Measurements from ENCODE around the gene MAGEB10. TPM values are rescaled to one million over a fixed set of nuclear protein-coding genes. Genes with fewer than 3 reads are reported as not detected.

Gene MAGEB10
- total RNA-seq, 1 experiment from 2014 or later: not detected

DNA sequence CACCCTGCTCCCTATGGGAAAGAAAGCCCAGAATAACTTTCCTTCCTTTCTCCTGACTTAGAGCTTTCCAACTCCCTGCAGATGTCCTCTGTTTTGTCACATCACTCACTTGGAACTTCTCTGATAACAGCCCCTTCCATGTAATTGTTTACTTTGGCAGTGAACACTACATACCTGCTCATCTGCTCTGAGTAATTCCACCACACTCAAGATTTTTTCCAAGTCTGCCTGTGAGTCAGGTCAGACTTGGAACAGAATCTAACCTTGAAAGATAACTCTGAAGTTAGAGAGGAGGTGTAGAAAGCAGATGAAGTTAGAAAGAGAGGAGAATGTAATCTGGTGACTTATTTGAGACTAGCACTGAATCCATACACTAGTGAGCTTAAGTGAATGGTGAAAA, 7.4 kb downstream of the MAGEB10 start (continued):
- TF ChIP-seq EZH2phosphoT487 (IDR thresholded peaks at IDR 0.05; ENCODE audit: borderline replicate concordance) (no peak), RAD21 (IDR thresholded peaks at IDR 0.05; ENCODE audit: low read depth) (no peak), JUND (IDR thresholded peaks at IDR 0.05) (no peak), POLR2AphosphoS5 (IDR thresholded peaks at IDR 0.05; ENCODE audit: low read depth, low read length) (no peak), ELF1 (IDR thresholded peaks at IDR 0.05; ENCODE audit: borderline replicate concordance, low read depth) (no peak), FOSL1 (IDR thresholded peaks at IDR 0.05; ENCODE audit: low read depth) (no peak; the same call in 1 of the 2 replicates), EZH2 (IDR thresholded peaks at IDR 0.05) (no peak)

DNA sequence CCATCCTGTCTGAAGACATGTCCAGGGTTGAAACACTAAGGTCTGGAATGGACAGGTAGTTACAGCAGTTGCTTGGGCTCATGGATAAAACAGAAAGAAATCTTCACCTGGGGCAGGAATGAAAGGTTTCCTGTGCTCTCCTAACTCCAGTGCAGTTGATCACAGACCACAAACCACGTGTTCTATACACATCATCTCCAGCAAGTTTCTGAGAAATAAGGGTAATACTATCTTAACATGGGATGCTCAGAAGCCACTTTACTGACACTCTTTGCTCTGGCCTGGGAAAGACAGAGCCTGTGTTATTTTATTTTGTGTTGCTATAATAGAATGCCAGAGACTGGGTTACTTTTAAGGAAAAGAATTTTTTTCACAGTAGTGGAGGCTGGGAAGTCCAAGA, 16.0 kb downstream of the MAGEB10 start:
- ATAC-seq: no peak
- BruUV-seq (replicated peaks): no TSS peak
- intact Hi-C loops (cut with micrococcal nuclease): no loop called here

More for the DNA sequence above, 16.0 kb downstream of the MAGEB10 start:
- CTCF ChIA-PET: no interaction called here
- H3K4me1 ChIP-seq (ENCODE audit: control insufficient read depth in 1 of 2, insufficient read depth in 2 of 2, low read length in 2 of 2): no peaks in the 10 kb centered on the region
- no peak for TF ChIP-seq ZNF274 (IDR thresholded peaks at IDR 0.05; ENCODE audit: low read depth, low read length)
- TF ChIP-seq EZH2 (IDR thresholded peaks at IDR 0.05): no peak
- no peak for TF ChIP-seq SIN3A (IDR thresholded peaks at IDR 0.05; ENCODE audit: low read depth)
- no peak for TF ChIP-seq CBX3 (IDR thresholded peaks at IDR 0.05; ENCODE audit: low read depth)
- TF ChIP-seq, protein P1, sequence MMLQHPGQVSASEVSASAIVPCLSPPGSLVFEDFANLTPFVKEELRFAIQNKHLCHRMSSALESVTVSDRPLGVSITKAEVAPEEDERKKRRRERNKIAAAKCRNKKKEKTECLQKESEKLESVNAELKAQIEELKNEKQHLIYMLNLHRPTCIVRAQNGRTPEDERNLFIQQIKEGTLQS (IDR thresholded peaks at IDR 0.05): no peak
- TF ChIP-seq, protein P2, sequence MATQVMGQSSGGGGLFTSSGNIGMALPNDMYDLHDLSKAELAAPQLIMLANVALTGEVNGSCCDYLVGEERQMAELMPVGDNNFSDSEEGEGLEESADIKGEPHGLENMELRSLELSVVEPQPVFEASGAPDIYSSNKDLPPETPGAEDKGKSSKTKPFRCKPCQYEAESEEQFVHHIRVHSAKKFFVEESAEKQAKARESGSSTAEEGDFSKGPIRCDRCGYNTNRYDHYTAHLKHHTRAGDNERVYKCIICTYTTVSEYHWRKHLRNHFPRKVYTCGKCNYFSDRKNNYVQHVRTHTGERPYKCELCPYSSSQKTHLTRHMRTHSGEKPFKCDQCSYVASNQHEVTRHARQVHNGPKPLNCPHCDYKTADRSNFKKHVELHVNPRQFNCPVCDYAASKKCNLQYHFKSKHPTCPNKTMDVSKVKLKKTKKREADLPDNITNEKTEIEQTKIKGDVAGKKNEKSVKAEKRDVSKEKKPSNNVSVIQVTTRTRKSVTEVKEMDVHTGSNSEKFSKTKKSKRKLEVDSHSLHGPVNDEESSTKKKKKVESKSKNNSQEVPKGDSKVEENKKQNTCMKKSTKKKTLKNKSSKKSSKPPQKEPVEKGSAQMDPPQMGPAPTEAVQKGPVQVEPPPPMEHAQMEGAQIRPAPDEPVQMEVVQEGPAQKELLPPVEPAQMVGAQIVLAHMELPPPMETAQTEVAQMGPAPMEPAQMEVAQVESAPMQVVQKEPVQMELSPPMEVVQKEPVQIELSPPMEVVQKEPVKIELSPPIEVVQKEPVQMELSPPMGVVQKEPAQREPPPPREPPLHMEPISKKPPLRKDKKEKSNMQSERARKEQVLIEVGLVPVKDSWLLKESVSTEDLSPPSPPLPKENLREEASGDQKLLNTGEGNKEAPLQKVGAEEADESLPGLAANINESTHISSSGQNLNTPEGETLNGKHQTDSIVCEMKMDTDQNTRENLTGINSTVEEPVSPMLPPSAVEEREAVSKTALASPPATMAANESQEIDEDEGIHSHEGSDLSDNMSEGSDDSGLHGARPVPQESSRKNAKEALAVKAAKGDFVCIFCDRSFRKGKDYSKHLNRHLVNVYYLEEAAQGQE (IDR thresholded peaks at IDR 0.05; ENCODE audit: low read depth): no peak
- TF ChIP-seq SRF (IDR thresholded peaks at IDR 0.05; ENCODE audit: low read depth): no peak
- no peak for TF ChIP-seq CEBPB (IDR thresholded peaks at IDR 0.05; ENCODE audit: low read depth)
- H3K4me2 ChIP-seq (ENCODE audit: low read length): no peak overlapping the region
- H4K20me1 ChIP-seq (ENCODE audit: insufficient read depth): no peaks in the 10 kb centered on the region
- RAD21 ChIA-PET (ENCODE audit: low non-redundant PET in 1 of 2, low total read pairs in 2 of 2, uncharacterized antibody in 2 of 2, unreplicated experiment in 2 of 2): no interaction called here
- H3K4me3 ChIP-seq (replicated peaks in 1 of 2; ENCODE audit: low read depth in 1 of 2, low read length in 2 of 2): no peak overlapping the region
- DNase-seq (ENCODE audit: low read depth, low spot score): no peak
- no peak overlapping the region for H3K9ac ChIP-seq (ENCODE audit: low read length)
- no peak overlapping the region for H2AFZ ChIP-seq (ENCODE audit: low read depth, low read length, poor library complexity, severe bottlenecking)
- H3K9me2 ChIP-seq (ENCODE audit: insufficient read depth): no peaks in the 10 kb centered on the region
- H3K9me3 ChIP-seq (ENCODE audit: control insufficient read depth in 1 of 2, insufficient read depth in 1 of 2, low read depth in 1 of 2, low read length in 2 of 2): no peaks in the 10 kb centered on the region
- H3K27ac ChIP-seq (ENCODE audit: low read depth, low read length): no peak overlapping the region
- H3K79me2 ChIP-seq (ENCODE audit: insufficient read depth, low read length): no peaks in the 10 kb centered on the region
- POLR2A ChIA-PET: no interaction called here
- H3K27me3 ChIP-seq (ENCODE audit: insufficient read depth, low read length): no peaks in the 10 kb centered on the region
- H3K36me3 ChIP-seq (ENCODE audit: control insufficient read depth in 1 of 2, insufficient read depth in 2 of 2, low read length in 2 of 2): no peaks in the 10 kb centered on the region
